Upper lobe of left lung (tissue), 4 donors: ENCODE data around the gene ADAMTS7.

Experiments used
- CTCF ChIP-seq, 6 experiments: fragments of 450-650 bp in 4 of 6; fragments of 200-600 bp in 2 of 6; sonication (generic) in 2 of 6; IDR thresholded peaks; one replicate each; pipeline ENCODE4 v1.5.1; 2016 to 2019; ENCODE audit warnings: antibody characterized with exemption in 6 of 6
- POLR2A ChIP-seq, 4 donors: fragments of 450-650 bp; IDR thresholded peaks; one replicate each; pipeline ENCODE4 v1.5.1; 2016 to 2017; ENCODE audit warnings: antibody characterized with exemption in 4 of 4, mild to moderate bottlenecking in 2 of 4

- TF ChIP-seq CTCF (IDR thresholded peaks at IDR 0.05) (no peak), POLR2A (IDR thresholded peaks at IDR 0.05) (no peak)
Observed at GRCh38 chr15:78807359-78807758, 3.9 kb downstream of the ADAMTS7 start.
